ENCODE measurements around the gene BFSP2. TPM values are rescaled to one million over a fixed set of nuclear protein-coding genes. Genes with fewer than 3 reads are reported as not detected.

The BFSP2 gene
- total and polyA plus RNA-seq, 4 donors: 0.14 to 0.35 TPM; not detected in 2

DNA sequence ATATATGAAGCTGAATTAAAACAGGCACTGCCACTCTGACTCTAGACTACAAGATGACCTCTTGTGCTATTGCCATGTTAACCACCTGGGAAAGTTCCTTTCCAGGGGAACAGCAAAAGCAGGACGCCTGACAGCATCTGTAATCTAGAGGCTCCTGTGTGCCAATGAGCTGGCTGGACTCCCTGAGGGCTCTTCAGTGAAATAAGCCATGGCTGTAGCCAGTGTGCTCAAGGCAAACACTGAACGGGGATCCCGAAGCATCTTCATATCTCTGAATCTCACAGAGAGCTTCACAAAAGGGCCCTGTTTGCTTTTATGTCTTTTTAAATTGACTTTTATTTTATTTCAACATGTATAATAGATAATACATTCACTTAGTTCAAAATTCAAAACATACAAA, 57.2 kb downstream of the BFSP2 start:
- no peak for DNase-seq
- Histone ChIP-seq H3K4me3 (no peak overlapping the region), H3K27me3 (ENCODE audit: control insufficient read depth in 3 of 3, insufficient read depth in 3 of 3, low read length in 2 of 3) (no peaks in the 10 kb centered on the region), H3K36me3 (ENCODE audit: control insufficient read depth in 4 of 4, insufficient read depth in 4 of 4, low read length in 4 of 4) (no peaks in the 10 kb centered on the region), H3K4me1 (ENCODE audit: control insufficient read depth in 5 of 5, insufficient read depth in 5 of 5, low read length in 5 of 5) (peaks cover 0 to 3% (median 0%) of the 10 kb centered on the region in 5 donors), H3K9ac (ENCODE audit: insufficient read depth in 1 of 2, low read length in 2 of 2) (no peak overlapping the region), H3K9me3 (ENCODE audit: control insufficient read depth in 4 of 4, insufficient read depth in 3 of 4, low read length in 3 of 4) (no peaks in the 10 kb centered on the region), H3K27ac (ENCODE audit: low read depth in 1 of 2, low read length in 1 of 2) (no peak overlapping the region)
- TF ChIP-seq, protein P1, sequence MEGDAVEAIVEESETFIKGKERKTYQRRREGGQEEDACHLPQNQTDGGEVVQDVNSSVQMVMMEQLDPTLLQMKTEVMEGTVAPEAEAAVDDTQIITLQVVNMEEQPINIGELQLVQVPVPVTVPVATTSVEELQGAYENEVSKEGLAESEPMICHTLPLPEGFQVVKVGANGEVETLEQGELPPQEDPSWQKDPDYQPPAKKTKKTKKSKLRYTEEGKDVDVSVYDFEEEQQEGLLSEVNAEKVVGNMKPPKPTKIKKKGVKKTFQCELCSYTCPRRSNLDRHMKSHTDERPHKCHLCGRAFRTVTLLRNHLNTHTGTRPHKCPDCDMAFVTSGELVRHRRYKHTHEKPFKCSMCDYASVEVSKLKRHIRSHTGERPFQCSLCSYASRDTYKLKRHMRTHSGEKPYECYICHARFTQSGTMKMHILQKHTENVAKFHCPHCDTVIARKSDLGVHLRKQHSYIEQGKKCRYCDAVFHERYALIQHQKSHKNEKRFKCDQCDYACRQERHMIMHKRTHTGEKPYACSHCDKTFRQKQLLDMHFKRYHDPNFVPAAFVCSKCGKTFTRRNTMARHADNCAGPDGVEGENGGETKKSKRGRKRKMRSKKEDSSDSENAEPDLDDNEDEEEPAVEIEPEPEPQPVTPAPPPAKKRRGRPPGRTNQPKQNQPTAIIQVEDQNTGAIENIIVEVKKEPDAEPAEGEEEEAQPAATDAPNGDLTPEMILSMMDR (IDR thresholded peaks at IDR 0.05; ENCODE audit: control extremely low read depth, extremely low read depth): no peak
- WGBS, 2 donors: 81 to 83% methylated on average over 3 of the region's 3 CpGs
- no peak for ATAC-seq (ENCODE audit: insufficient read depth, low FRiP score)

DNA sequence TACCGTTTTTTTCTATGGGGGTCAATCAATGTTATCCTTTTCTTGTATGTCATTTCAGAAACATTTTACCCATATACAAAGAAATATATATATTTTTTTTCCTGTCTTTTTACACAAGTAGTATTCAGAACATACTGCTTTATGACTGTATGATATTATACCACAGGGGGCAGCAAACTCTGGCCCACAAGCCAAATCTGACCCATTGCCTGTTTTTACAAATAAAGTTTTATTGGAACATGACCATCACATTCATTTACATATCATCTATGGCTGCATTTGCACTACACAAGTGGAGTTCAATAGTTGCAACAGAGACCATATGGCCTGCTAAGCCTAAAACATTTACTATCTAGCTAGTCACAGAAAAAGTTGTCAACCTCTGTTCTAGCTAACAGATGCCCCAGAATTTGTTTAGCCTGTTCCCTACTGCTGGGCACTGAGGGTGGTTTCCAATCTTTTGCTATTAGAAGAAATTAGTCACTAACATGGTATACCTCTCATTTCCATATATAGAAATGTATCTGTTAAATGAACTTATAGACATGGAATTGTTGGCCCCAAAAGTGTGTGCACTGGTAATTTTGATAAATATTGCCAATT, 57.7 kb downstream of the BFSP2 start:
- no peak overlapping the region for H3K27ac ChIP-seq (ENCODE audit: low read depth in 1 of 2, low read length in 1 of 2)
- no peaks in the 10 kb centered on the region for H3K9me3 ChIP-seq (ENCODE audit: control insufficient read depth in 4 of 4, insufficient read depth in 3 of 4, low read length in 3 of 4)
- H3K9ac ChIP-seq (ENCODE audit: insufficient read depth in 1 of 2, low read length in 2 of 2): no peak overlapping the region
- no peaks in the 10 kb centered on the region for H3K36me3 ChIP-seq (ENCODE audit: control insufficient read depth in 4 of 4, insufficient read depth in 4 of 4, low read length in 4 of 4)
- H3K27me3 ChIP-seq (ENCODE audit: control insufficient read depth in 3 of 3, insufficient read depth in 3 of 3, low read length in 2 of 3): no peaks in the 10 kb centered on the region
- H3K4me1 ChIP-seq (ENCODE audit: control insufficient read depth in 5 of 5, insufficient read depth in 5 of 5, low read length in 5 of 5): peaks cover 0 to 3% (median 0%) of the 10 kb centered on the region in 5 donors
- ATAC-seq (ENCODE audit: insufficient read depth, low FRiP score) (no peak), DNase-seq (no peak)
- H3K4me3 ChIP-seq: no peak overlapping the region
- TF ChIP-seq, protein P1 (IDR thresholded peaks at IDR 0.05; ENCODE audit: control extremely low read depth, extremely low read depth): no peak
- 89 to 94% methylated on average over 1 of the region's 1 CpG for WGBS, 2 donors

- ATAC-seq (ENCODE audit: insufficient read depth, low FRiP score) (no peak), DNase-seq (peak in 2 of 3 donors; percentile 26 to 47)
- H3K36me3 ChIP-seq (ENCODE audit: control insufficient read depth in 4 of 4, insufficient read depth in 4 of 4, low read length in 4 of 4): no peaks in the 10 kb centered on the region
- no peaks in the 10 kb centered on the region for H3K9me3 ChIP-seq (ENCODE audit: control insufficient read depth in 4 of 4, insufficient read depth in 3 of 4, low read length in 3 of 4)
- TF ChIP-seq, protein P1 (IDR thresholded peaks at IDR 0.05; ENCODE audit: control extremely low read depth, extremely low read depth): no peak
- H3K4me1 ChIP-seq (ENCODE audit: control insufficient read depth in 5 of 5, insufficient read depth in 5 of 5, low read length in 5 of 5): peaks cover 0 to 3% (median 0%) of the 10 kb centered on the region in 5 donors
- H3K4me3 ChIP-seq: no peak overlapping the region
- H3K27ac ChIP-seq (ENCODE audit: low read depth in 1 of 2, low read length in 1 of 2): no peak overlapping the region
- 44 to 68% methylated on average over 6 of the region's 6 CpGs for WGBS, 2 donors
- no peaks in the 10 kb centered on the region for H3K27me3 ChIP-seq (ENCODE audit: control insufficient read depth in 3 of 3, insufficient read depth in 3 of 3, low read length in 2 of 3)
- no peak overlapping the region for H3K9ac ChIP-seq (ENCODE audit: insufficient read depth in 1 of 2, low read length in 2 of 2)
Observed at GRCh38 chr3:133459400-133459799, 59.5 kb downstream of the BFSP2 start.

DNA sequence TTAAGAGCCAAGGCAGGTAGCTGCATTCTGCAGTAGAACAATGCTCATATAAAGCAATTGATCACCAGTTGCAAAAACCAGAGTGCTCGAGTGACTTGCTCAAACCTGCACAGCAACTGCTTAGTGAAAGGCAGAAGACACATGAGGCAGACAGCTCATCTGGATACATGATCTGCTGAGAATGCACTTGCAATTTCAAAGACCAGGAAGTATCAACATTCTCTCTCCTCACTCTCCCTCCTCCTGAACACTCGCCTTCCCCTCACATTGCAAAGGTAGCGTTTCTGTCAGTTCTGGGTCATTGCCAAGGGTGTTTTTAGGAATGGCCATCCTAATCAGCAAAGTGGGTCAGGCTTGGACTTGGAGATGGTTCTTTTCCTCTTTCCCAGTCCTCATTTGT, 61.0 kb downstream of the BFSP2 start:
- H3K9me3 ChIP-seq (ENCODE audit: control insufficient read depth in 4 of 4, insufficient read depth in 3 of 4, low read length in 3 of 4): no peaks in the 10 kb centered on the region
- TF ChIP-seq, protein P1 (IDR thresholded peaks at IDR 0.05; ENCODE audit: control extremely low read depth, extremely low read depth): no peak
- ATAC-seq (ENCODE audit: insufficient read depth, low FRiP score) (no peak), DNase-seq (no peak)
- 74 to 82% methylated on average over 3 of the region's 3 CpGs for WGBS, 2 donors
- no peak overlapping the region for H3K4me3 ChIP-seq
- no peaks in the 10 kb centered on the region for H3K36me3 ChIP-seq (ENCODE audit: control insufficient read depth in 4 of 4, insufficient read depth in 4 of 4, low read length in 4 of 4)
- H3K4me1 ChIP-seq (ENCODE audit: control insufficient read depth in 5 of 5, insufficient read depth in 5 of 5, low read length in 5 of 5): peaks cover 0 to 3% (median 0%) of the 10 kb centered on the region in 5 donors
- H3K27ac ChIP-seq (ENCODE audit: low read depth in 1 of 2, low read length in 1 of 2): no peak overlapping the region
- H3K9ac ChIP-seq (ENCODE audit: insufficient read depth in 1 of 2, low read length in 2 of 2): no peak overlapping the region
- H3K27me3 ChIP-seq (ENCODE audit: control insufficient read depth in 3 of 3, insufficient read depth in 3 of 3, low read length in 2 of 3): no peaks in the 10 kb centered on the region

Data from lung (tissue), 12 donors.